HG02938 (cell line): ENCODE results near the gene ERC2.

ENCODE experiments used
- ATAC-seq: cut with Tn5 transposase; IDR thresholded peaks from one replicate; pipeline ENCODE4 v1.9.1; 2021; ENCODE audit warnings: mild to moderate bottlenecking, moderate library complexity; ENCODE audit not compliant: unreplicated experiment

ERC2 gene

DNA sequence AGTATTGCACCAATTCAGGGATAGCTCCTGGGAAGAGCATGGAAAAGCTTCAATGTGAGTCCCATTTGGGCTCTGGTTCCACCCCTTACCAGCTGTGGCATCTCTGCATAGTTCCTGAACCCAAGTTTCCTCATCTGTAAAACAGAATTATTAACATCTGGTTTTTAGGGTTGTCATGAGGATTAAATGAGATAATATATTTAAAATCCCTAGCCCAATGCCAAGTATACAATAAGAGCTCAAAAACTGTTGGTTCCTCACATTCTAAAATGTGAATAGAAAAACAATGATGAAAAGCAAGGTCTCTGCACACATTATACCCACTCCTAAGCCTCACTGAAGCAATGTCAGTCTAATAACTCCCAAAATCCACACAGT lies 743.9 kb downstream of the ERC2 start:
- no peak for ATAC-seq

DNA sequence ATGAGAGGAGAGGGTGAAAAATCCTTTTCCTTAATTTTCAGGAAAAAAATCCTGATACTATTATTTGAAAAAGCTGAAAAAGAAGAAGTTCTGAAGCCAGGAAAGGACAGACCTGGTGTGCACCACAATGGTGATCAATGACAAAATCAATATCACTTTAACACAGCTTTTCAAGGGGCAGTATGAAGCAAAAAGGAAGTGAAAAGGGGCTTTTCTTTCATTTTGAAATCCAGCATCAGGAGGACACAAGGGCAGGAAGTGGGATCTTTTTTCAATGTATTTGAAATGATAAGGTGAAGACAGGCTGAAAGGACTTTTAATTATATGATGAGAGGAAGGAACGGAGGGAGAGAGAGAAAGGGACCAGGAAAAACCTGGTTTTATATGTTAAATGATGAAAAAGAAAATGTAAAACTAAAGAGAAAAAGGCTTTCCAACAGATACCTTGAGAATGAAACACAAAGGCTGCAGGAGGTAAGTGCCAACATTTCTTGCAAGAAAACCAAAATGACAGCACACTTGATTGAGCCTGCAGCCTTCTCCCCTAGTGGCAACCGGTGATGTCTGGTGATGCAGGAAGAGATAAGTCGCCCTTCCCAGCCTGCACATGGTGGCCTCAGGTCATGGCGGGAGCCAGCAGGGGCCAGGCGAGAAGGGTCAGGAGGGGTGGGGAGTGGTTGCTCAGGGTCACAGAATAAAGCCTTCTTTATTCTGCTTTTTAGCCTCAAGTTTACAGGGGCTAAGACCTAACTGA lies 744.4 kb downstream of the ERC2 start:
- ATAC-seq = no peak

DNA sequence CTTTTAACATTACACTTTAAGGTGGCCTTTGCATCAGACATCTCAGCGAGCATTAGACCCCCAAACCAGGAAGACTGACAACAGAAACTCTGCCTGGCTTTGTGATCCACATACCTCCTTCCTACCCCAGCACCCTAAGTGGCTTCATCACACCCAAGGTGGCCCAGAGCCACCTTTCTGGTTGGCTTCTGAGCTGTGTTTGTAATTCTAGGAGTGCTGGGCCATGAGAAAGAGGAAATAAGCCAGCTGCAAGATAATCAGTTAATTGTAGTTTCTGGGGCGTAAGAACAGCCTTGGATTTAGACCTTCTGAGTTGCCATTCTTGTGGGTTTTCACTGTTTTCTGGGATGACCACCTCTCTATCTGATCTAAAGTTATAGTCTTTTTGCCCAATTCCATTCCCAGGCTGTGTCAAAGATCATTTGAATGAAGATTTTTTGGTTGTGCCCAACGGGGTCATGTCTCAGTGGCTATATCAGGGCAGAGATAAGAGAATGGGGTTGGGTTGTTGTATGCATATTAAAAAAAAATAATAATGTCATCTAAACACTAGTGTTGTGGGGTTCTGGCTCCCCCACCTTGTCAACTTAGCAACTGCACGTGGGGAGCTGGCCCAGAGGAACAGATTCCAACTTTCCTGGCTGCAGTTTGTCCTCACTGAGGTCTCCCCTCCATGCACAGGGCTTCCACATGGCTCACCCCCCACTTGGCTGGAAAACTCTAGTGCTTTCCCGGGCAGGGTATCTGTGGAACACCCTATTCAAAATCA lies 746.4 kb downstream of the ERC2 start:
- no peak for ATAC-seq

DNA sequence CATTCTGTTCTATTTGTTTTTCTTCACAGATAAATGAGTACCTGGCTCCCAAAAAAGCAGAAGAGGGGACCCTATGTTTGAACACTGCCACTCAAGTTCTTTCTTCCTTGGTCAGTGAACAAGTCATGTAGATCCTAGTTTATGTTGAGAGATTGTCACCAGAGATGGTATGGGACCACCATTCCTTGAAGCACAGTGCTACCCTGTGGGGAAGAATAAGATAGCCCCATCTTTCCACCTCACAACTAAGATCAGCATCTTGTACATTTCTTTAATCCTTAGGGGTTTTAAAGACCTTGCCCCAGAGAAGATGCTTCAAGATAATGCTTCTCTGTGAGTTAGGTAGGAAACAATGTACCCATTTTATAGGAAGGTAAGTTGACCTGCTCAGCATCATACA lies 747.7 kb downstream of the ERC2 start:
- no peak for ATAC-seq

DNA sequence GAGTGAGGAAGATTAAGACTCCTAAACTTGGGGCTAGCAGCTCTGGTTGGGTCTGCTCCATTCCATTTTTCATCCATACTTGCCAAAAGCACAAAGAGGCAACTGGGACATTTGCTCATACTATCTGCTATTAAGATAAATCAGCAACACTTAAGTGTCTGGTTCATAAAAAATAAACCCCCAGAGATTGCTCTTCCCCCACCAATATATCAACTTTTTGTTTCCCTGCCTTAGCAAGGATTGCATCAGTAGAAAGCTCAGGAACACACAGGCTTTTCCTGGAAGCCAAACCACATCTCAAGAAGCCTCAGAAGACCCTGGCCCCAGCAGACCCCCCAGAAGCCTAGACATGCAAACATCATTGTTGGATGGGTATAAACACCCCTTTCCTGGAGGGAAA lies 748.8 kb downstream of the ERC2 start:
- no peak for ATAC-seq

DNA sequence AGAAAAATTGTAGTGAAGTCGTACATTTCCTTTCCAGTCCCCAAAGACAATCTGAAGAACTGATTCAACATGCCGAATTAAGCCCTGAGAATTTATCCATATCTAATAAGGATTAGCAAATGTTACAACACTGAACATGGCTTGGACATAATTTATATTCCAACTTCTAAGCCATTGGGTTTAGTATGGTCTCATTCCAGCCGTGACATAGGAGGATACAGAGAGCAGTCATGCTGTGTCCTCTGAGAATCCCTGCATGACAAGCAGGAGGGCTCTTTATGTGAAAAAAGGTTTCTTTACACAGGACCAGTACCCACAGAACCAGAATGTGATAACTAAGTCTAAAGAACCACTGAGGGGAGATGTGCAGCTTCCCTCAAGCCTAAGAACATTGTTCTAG lies 749.3 kb downstream of the ERC2 start:
- ATAC-seq = no peak

DNA sequence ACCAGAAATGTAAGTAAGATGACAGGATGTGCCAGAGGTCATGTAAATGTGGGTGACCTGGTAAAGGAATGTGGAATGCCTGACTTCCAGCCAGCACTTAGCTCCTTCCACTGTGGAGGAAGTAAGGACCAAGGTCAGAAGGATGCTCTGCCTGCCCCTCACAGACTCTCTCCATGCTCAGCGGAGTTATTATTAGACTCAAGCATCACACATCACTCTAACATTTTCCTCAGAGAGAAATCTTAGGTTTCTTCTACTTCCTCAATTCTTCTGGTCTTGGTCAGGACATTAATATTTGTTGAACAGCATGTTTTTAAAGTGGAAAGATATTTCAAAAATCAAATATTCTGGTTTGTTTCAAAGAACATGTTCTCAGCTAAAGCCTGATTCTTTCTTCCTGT lies 749.7 kb downstream of the ERC2 start:
- no peak for ATAC-seq

DNA sequence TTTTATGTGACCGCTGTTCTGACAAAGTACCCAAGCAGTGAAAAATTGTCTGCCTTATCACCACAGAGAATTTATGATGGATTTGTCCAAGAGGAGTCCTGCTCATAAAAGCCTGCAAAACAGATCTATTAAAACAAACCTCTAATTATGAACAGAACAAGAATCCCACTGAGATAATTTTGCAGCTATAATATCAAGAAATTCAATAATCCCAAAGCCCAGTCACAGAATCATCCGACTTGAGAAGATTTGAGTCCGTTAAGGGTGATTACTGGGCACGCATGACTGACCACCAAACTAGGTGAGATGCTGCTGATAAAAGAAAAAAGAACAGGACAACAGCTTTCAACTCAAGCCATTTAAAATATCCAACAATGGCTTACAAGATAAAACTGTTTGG lies 750.2 kb downstream of the ERC2 start:
- no peak for ATAC-seq

DNA sequence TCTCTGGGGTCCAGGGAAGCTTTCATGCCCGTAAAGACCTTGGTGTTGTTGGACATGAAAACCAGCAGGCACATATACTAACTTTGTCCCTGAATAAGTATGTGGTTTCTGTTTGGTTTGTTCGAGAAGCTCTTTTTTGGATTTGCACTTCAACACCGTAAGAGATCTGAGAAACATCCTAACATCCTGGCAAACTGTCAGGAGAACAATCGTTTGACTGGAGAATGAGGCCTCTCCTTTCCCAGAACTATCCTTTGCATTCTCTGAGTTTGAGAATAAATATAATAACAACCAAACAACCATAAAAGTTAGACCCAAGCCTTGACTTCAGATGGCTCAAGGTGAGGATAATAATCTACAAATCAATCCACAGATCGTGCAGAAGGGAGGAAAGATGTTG lies 750.8 kb downstream of the ERC2 start:
- ATAC-seq = no peak

DNA sequence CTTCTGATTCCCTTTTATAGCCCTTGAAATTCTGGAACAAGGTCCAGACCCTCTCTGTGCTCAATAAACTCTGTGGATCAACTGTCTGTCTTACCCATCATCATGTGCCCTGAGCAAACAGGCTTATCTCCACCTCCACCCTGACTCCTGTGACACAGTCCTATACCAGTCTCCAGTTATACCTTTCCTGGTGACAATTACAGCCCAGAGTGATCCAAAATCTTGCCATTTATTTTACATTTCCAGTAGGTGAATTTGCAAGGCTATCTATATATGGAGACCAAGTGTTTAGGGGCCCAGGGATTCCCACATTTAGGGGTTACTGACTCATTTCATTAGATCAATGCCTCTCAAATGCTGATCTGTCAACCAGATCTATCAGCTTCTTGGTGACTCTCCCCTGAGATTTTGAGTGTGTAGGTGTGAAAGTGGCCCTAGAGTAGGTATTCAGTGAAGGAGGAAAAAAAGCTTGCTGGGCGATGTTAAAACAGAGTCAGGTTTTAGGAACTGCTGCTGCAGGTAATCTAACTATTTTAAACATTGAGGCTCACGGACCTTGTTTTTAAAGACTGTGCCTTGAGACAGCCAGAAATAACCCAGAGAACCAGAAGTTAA lies 751.5 kb downstream of the ERC2 start:
- no peak for ATAC-seq

DNA sequence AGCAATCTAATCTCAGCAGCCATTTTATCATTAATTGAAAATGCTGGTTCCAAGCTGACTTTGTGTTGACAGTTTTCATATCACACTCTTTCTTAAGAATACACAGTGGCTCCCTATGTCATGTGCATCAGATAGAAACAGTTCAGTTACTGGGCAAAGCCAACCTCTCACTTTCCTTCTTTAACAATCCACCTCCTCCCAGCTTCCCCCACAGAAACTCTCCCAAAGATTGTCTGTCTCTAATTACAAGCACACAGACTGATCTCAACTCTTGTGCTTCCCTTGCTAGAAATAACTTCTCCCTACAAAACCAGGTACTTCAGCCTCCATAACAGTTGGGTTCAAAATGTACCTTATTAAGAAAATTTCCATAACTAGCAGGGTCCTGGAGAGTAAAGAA lies 752.2 kb downstream of the ERC2 start:
- ATAC-seq = no peak

DNA sequence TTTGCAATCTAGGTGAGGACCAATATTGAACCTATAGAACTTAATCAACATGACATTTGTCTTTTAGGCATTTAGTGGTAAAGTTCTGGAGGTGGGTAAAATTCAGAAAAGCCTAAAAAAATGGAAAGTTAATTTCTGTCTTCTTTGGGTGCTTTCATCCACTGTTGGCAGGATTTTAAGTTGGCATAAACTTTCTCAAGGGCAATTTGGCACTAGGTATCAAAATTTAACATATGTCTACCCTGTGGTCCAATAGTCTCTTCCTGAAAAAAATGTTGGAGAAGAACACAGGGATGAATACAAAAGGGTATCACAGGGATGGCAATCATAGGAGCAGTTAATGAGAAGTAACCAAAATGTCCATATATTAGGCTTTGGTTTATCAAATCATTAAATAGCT lies 754.2 kb downstream of the ERC2 start:
- no peak for ATAC-seq

DNA sequence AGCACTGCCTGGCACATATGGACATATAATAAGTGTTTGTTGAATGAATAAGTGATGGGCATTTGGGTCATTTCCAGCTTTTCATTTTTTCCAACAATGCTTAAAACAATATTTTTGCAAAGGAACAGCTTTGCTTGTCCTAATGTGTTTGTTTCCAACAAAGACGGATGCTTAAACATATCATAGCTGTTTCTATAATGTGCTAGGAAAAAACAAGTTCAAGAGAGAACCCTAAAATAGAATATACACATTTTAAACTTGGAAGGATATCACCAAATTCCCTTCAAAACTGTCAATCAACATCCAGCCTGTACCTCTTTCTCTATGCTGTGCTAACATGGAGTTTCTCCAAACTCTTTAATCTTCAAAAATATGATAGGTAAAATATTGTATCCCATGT lies 756.6 kb downstream of the ERC2 start:
- ATAC-seq = no peak

DNA sequence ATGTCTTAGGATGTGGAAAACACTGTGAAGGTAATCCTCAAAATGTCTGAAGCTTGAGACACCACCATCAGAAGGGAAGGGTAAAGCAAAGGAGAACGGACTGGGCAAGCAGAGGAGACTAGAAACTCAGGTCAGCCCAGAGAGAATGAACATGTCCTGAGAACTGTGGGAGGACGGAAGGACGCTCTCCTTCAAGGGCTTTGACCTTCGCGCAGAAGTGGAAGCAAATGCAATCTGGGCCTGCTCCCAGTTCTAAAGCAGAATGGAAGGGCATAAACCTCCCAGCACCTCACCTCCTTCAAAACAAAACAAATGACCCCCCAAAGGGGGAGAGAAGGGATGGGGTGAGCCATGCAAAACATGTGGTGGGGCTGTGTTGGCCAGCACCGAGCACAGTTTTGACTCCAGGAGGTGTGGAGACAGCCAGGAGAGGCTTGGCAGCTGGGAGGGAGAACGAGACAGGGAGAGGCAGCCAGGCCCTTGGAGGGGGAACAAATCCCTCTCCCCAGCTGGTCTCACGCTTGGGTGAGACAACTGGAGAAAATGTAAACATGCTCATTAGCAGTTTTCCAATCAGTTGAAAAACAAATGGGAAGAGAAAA lies 758.8 kb downstream of the ERC2 start:
- no peak for ATAC-seq

DNA sequence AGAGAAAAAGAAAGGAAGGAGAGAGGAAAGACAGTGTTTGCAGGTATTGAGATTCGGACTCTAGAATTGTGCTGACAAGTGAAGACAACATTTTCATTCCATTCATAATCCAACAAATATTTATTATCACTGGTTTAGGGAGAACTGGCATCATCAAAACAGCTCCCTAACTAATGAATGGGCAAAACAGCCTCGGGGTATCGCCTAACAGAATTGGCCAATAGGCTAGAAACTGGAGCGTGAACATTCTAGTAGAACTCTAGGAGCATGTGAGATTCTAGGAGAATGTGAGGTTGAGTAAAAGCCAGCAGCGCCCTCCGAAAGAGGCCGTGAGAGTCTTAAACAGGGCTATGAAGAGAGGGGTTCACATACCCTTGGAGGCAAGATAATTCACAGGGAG lies 759.3 kb downstream of the ERC2 start:
- no peak for ATAC-seq

DNA sequence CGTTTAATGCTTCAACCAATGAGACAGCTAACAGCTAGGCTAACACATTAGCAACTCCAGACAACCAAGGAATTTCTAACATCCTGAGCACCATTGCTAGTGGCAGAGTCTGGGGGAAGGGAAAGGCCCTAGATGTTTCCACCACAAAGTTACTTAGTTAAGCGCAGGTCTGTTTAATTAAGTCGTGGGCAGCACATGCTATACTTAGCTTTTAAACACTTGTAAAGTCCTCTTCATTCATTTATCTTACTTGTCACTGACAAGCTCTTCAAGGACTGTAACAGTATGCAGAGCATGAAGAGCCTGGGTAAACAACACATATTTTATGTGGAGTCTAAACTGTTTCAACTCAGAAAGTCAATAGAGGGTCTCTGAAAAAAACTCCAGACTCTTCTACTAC lies 760.0 kb downstream of the ERC2 start:
- ATAC-seq = no peak

DNA sequence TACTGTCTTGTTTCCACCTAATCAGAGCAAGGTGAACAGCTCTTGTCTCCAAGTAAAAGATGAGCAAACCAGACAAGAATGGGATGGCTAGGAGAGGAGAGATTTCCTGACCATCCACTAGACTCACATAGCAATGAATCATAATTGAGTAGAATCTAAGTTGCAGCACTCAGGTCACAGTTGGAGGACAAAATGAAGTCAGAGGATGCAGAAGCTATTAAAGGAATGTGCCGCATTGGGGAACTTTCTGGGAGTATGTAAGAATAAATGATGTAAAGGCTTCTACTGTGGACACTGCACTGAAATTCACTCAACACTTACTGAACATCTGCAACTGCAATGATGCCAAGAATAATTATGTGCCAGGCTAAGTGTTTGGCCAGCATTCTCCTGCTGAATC lies 763.7 kb downstream of the ERC2 start:
- no peak for ATAC-seq

DNA sequence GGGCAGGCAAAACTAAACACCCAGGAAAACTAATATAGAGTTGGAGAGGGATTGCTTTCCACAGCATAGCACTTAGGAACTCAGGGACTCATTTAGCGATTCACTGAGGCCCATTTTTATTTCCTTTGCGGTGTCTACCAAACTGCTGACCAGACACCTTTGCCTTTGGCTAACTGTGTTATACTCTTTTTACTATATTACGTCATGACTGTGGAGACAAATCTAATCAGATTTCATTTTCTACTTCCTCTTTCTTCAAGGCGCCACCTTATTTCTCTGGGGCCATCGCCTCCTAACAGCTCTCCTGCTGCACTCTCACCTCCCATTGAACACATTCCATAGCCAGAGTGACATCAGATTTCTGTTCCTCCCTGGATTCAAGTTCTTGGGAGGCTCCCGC lies 765.4 kb downstream of the ERC2 start:
- no peak for ATAC-seq

DNA sequence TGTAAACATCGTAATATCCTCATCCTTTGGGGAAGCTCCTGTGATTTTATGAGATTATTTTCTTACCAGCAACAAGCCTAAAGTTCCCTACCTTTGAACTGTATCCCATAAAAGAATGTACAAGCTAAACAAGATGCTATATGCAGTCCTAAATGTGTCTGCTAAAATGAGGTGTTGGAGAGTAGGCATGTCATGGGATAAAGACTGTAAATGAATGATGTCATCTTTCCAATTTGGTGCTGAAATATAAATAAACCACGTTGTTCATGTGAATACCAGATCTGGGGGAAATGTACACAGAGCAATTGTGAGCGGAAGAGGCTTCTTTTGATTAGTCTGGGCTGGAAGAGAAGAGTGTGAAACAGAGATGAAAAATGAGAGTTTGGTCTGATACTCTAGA lies 766.3 kb downstream of the ERC2 start:
- no peak for ATAC-seq

DNA sequence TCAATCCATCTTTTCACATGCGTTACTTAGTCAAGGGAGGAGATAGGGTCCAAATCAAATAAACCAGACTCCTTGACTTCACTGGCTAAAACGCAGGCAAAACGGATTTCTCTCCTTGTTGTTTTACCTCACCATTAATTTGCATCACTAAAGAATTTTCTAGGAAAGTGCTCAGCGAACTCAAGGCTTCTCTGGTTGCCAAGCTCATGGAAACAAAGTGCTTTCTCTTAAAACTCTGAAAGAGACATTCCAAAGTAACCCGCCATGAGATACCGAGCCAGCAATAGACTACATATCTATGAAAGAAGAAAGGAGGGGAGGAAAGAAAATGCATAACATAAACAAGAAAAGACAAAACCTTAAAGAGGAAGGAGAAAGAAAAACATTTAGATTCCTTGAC lies 769.4 kb downstream of the ERC2 start:
- no peak for ATAC-seq

DNA sequence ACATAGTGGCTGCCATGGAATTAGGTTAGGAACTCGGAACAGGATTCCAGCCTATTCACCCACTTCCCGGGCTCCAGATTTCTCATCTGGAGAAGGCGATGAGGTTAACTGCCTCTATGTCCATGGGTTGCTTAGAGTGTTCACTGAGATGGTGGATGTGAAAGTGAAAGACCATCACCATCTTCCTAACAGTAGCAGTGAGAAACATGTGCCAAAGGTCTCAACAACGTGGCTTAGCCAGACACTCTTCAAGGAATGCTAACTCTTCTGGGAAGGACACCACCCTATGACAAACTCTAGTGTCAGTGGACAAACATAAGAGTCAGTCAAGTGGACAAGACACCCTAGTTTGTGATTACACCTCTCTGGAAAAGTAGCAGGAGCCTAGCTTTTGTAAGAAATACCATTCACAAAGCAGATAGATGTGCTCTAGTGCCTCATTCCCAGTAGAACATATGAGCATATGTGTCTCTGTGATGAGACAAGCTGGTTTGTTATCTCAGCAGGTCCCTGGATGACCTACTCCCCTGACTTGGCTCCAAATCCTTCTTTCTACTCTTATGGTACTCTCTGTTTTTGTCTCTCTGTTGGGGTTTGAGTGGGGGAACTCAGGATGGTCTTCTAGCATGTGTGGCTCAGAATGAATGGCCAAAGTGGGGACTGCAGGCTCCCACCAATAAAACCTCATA lies 770.9 kb downstream of the ERC2 start:
- ATAC-seq = no peak
